K562 (cell line): ENCODE results near the gene MTREX. TPM values are rescaled to one million over a fixed set of nuclear protein-coding genes. Genes with fewer than 3 reads are reported as not detected.

ENCODE experiments used
- ATAC-seq: fragments of 200-7000 bp; cut with Tn5 transposase; 3 replicates; pipeline ENCODE4 v1.9.1; 2020; ENCODE audit warnings: moderate library complexity
- BruUV-seq: library from RNA; stranded (reverse); fragments of 400-500 nt; replicated peaks from 2 replicates; lab custom pipeline; 2021; lab: Mats Ljungman, UMichigan
- CTCF ChIA-PET: fragments of 300-600 bp; formaldehyde crosslinking; extraction: SDS; loops from one replicate; lab custom pipeline; 2021; ENCODE audit warnings: low intra/inter-chr PET ratio; lab: Yijun Ruan, JAX
- POLR2A ChIA-PET: fragments of 300-600, 350-650 bp; sonication (Branson Sonifier 250); formaldehyde crosslinking; extraction: SDS; loops from one replicate; lab custom pipeline; 2021; ENCODE audit warnings: antibody characterized with exemption, inconsistent platforms; lab: Yijun Ruan, JAX
- DNase-seq, 4 experiments: peaks; one replicate each; pipeline versions ENCODE4 v3.0.0 to v3.0.0-alpha.2; 2011 to 2018; ENCODE audit warnings: low spot score in 3 of 4, mixed read lengths in 3 of 4; ENCODE audit errors: extremely low read depth in 1 of 4
- FAIRE-seq: peaks from 2 replicates; lab custom pipeline; 2011; peaks lifted over from hg19 to GRCh38; lab: Jason Lieb, UNC
- H2AFZ ChIP-seq: 2 replicates; pipeline ENCODE4 v1.6.0; 2011; ENCODE audit warnings: low read depth, low read length, control low read depth, inconsistent platforms
- H3K27ac ChIP-seq: fragments of 200-600 bp; 3 replicates; pipeline ENCODE4 v1.8.0; 2011; ENCODE audit warnings: low read depth, mild to moderate bottlenecking, control low read depth, inconsistent platforms, low read length, moderate library complexity, mixed read lengths; ENCODE audit errors: extremely low read depth
- H3K27me3 ChIP-seq, 2 experiments: fragments of 300-600 bp in 1 of 2; 2 replicates in 1 of 2; 3 replicates in 1 of 2; pipeline versions ENCODE4 v1.6.0 to v1.8.0; 2011; ENCODE audit warnings: inconsistent platforms in 2 of 2, low read length in 2 of 2, mild to moderate bottlenecking in 1 of 2, mixed read lengths in 1 of 2, moderate library complexity in 1 of 2; ENCODE audit not compliant: control insufficient read depth in 2 of 2, insufficient read depth in 2 of 2
- H3K36me3 ChIP-seq: fragments of 300-600 bp; 3 replicates; pipeline ENCODE4 v1.8.0; 2011; ENCODE audit warnings: mild to moderate bottlenecking, low read length, inconsistent platforms; ENCODE audit not compliant: control insufficient read depth, insufficient read depth
- H3K4me1 ChIP-seq, 2 experiments: fragments of 200-600 bp in 1 of 2; replicated peaks in 1 of 2; 2 replicates in 1 of 2; 3 replicates in 1 of 2; pipeline versions ENCODE4 v1.5.1 to v1.8.0; 2011; ENCODE audit warnings: inconsistent platforms in 2 of 2, low read length in 2 of 2, mild to moderate bottlenecking in 1 of 2, mixed read lengths in 1 of 2, moderate library complexity in 1 of 2; ENCODE audit not compliant: control insufficient read depth in 2 of 2, insufficient read depth in 2 of 2
- H3K4me2 ChIP-seq: 2 replicates; pipeline ENCODE4 v1.6.1; 2011; ENCODE audit warnings: low read length, control low read depth, inconsistent platforms, mixed read lengths; ENCODE audit not compliant: insufficient read depth
- H3K4me3 ChIP-seq: fragments of 200-600 bp; sonication (generic), shearing (Covaris generic); 2 replicates; pipeline ENCODE4 v1.5.1; 2016; ENCODE audit warnings: control low read depth, inconsistent platforms
- H3K79me2 ChIP-seq: fragments of 200-600 bp; 3 replicates; pipeline ENCODE4 v1.8.0; 2011; ENCODE audit warnings: low read length, inconsistent platforms; ENCODE audit not compliant: control insufficient read depth, insufficient read depth
- H3K9ac ChIP-seq, 2 experiments: 2 replicates each; pipeline versions ENCODE4 v1.6.0 to v1.6.1; 2011; ENCODE audit warnings: low read depth in 2 of 2, low read length in 2 of 2, control low read depth in 1 of 2, inconsistent platforms in 1 of 2, mild to moderate bottlenecking in 1 of 2, mixed read lengths in 1 of 2; ENCODE audit not compliant: insufficient read depth in 1 of 2
- H3K9me1 ChIP-seq: one replicate; pipeline ENCODE4 v1.6.0; 2011; ENCODE audit warnings: inconsistent platforms, mild to moderate bottlenecking, low read length, moderate library complexity; ENCODE audit not compliant: control insufficient read depth, insufficient read depth
- H3K9me3 ChIP-seq: replicated peaks from 2 replicates; pipeline ENCODE4 v1.5.1; 2011; ENCODE audit warnings: low read depth, low read length, inconsistent platforms; ENCODE audit not compliant: control insufficient read depth, insufficient read depth
- H4K20me1 ChIP-seq: replicated peaks from 2 replicates; pipeline ENCODE4 v1.6.1; 2011; ENCODE audit warnings: low read length, inconsistent platforms, mixed read lengths; ENCODE audit not compliant: control insufficient read depth, insufficient read depth
- EGR1 ChIP-seq: fragments of 450-650 bp; conservative IDR thresholded peaks from 2 replicates; pipeline ENCODE4 v1.6.1; 2017; ENCODE audit warnings: mild to moderate bottlenecking
- FUS ChIP-seq: fragments of 200-400 bp; formaldehyde crosslinking; optimal IDR thresholded peaks from 2 replicates; pipeline ENCODE3; 2017; ENCODE audit warnings: low read depth, low read length
- KAT2B ChIP-seq: IDR thresholded peaks from one replicate; pipeline ENCODE4 v1.6.1; 2012; ENCODE audit warnings: low read depth, mild to moderate bottlenecking, control low read depth, inconsistent platforms, low read length, moderate library complexity
- KHSRP ChIP-seq: fragments of 450-650 bp; IDR thresholded peaks from 2 replicates; pipeline ENCODE4 v1.6.1; 2017
- MIER1 ChIP-seq: fragments of 450-650 bp; IDR thresholded peaks from 2 replicates; pipeline ENCODE4 v1.6.1; 2016; ENCODE audit warnings: antibody characterized with exemption, mild to moderate bottlenecking, low read depth
- NR1H2 ChIP-seq: sonication (generic); formaldehyde crosslinking; IDR thresholded peaks from 2 replicates; pipeline ENCODE4 v1.4.0; 2020; ENCODE audit warnings: mild to moderate bottlenecking, missing genetic modification reagents
- NR2C2 ChIP-seq, 2 experiments: fragments of 200-800 bp in 1 of 2; sonication (Bioruptor generic) in 1 of 2; sonication (generic) in 1 of 2; formaldehyde crosslinking in 1 of 2; IDR thresholded peaks; 2 replicates each; pipeline versions ENCODE4 v1.6.1 to v1.8.0; 2016 to 2022; ENCODE audit warnings: mild to moderate bottlenecking in 1 of 2, missing compliant biosample characterization in 1 of 2, missing genetic modification characterization in 1 of 2, missing genetic modification reagents in 1 of 2
- RBM25 ChIP-seq: fragments of 200-400 bp; formaldehyde crosslinking; IDR thresholded peaks from 2 replicates; pipeline ENCODE4 v1.6.1; 2018; ENCODE audit warnings: low read length, low read depth, moderate library complexity; ENCODE audit not compliant: severe bottlenecking
- SMARCA4 ChIP-seq: fragments of 450-650 bp; IDR thresholded peaks from 2 replicates; pipeline ENCODE4 v1.6.1; 2016
- SMARCB1 ChIP-seq: IDR thresholded peaks from 2 replicates; pipeline ENCODE4 v1.6.1; 2011; ENCODE audit warnings: improper control_type of control experiment, low read depth; ENCODE audit not compliant: insufficient read length
- STAT5A ChIP-seq: IDR thresholded peaks from 2 replicates; pipeline ENCODE4 v1.6.1; 2012; ENCODE audit warnings: low read length, inconsistent platforms, borderline replicate concordance
- TCF3 ChIP-seq: sonication (generic); formaldehyde crosslinking; IDR thresholded peaks from 2 replicates; pipeline ENCODE4 v1.4.0; 2020; ENCODE audit warnings: mild to moderate bottlenecking, missing genetic modification reagents
- ZNF174 ChIP-seq: fragments of 250-450 bp; sonication (Bioruptor Pico); IDR thresholded peaks from 2 replicates; pipeline ENCODE4 v1.4.0; 2020; ENCODE audit warnings: mild to moderate bottlenecking
- ZNF23 ChIP-seq: fragments of 250-450 bp; sonication (Bioruptor Pico); IDR thresholded peaks from 2 replicates; pipeline ENCODE4 v1.4.0; 2020; ENCODE audit warnings: mild to moderate bottlenecking
- ZNF354B ChIP-seq: fragments of 250-450 bp; sonication (Bioruptor Pico); IDR thresholded peaks from 2 replicates; pipeline ENCODE4 v1.4.0; 2020
- ZSCAN32 ChIP-seq: fragments of 450-650 bp; formaldehyde crosslinking; IDR thresholded peaks from 2 replicates; pipeline ENCODE4 v1.4.0; 2020; ENCODE audit warnings: mild to moderate bottlenecking, moderate library complexity
- WGBS: fragments of 100-300 bp; shearing (Covaris generic); methylation state at CpG from one replicate; pipeline ENCODE4 v1.1.6; 2016; ENCODE audit warnings: low coverage, mixed read lengths; ENCODE audit not compliant: insufficient coverage; ENCODE audit errors: missing lambda C conversion rate; 5-methylcytosine and 5-hydroxymethylcytosine counted together
- in situ Hi-C: fragments of 300-500 bp; cut with MboI; formaldehyde crosslinking; loops from 4 replicates; pipeline ENCODE4 v1.15.0; 2018; ENCODE audit warnings: inconsistent platforms, mixed read lengths
- intact Hi-C: fragments of 100-400 bp; cut with micrococcal nuclease; formaldehyde crosslinking; loops from 2 replicates; pipeline ENCODE4 v1.14.2; 2022
- polyA plus RNA-seq, 8 experiments: library from polyadenylated mRNA; depleted of rRNA in 4 of 8; stranded (reverse) in 5 of 8; unstranded in 3 of 8; fragments of >200 nt; fragmentation: Nextera tagmentation in 2 of 8; fragmentation: Illumina TruSeq in 1 of 8; extraction: Ambion mirVana in 2 of 8; extraction: Trizol in 1 of 8; gene quantifications; 2 replicates each; pipeline versions ENCODE4 v1.2.1 to v1.2.3, GENCODE V29; 2011 to 2014; ENCODE audit warnings: inconsistent platforms in 1 of 8, missing spikeins in 1 of 8
- total RNA-seq, 7 experiments: library from RNA; depleted of rRNA in 6 of 7; stranded (reverse); fragments of >200 nt in 6 of 7; fragmentation: Illumina TruSeq in 2 of 7; extraction: Trizol in 2 of 7; gene quantifications; 2 replicates each; pipeline versions ENCODE4 v1.2.1 to v1.2.3, GENCODE V29; 2011 to 2021; ENCODE audit warnings: low replicate concordance in 1 of 7
- TF ChIP-seq, protein P1 (sequence below): sonication (generic); formaldehyde crosslinking; IDR thresholded peaks from 2 replicates; pipeline ENCODE4 v1.8.1; 2022; ENCODE audit warnings: missing genetic modification reagents

Gene MTREX
- total and polyA plus RNA-seq, 9 of the 15 experiments (the other 6 are each of a cell fraction or from before 2014, with no cell fraction given): 52.9 to 193 (median 150) TPM

DNA sequence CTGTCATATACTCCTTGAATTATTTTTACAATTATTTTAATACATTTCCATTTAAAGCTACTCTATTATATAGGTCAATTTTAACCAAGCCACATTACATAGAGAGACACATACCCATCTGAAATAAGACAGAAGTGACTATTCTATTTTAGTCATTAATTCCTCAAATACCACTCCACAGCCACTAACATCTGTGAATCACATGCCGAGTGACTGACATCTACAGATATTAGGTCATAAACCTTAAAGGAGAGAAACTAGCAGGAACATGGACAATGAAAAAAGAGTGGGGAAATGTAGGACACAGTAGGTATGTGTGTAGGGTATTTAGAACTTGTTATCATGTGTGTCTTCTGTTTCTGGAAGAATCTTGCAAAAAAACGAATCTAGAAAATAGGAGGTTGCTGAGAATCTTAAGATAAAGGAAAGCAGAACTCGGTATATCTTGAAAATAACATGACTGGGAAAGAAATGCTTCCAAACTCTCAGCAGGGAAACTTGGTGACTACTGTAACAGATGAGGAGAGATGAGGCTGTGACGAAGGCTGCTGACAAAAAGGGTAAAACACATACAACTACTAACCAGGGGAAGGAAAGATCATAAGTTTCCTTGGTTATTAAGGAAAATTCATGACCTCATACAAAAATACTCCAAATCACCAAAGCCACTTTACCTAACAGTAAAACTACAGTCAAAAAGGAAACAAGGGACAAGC lies 142.4 kb downstream of the MTREX start:
- ATAC-seq (no peak), DNase-seq (no peak), FAIRE-seq (no peak)
- 4% methylated on average over 4 of the region's 4 CpGs for WGBS
- Histone ChIP-seq H3K4me2 (no peak overlapping the region), H3K36me3 (no peaks in the 10 kb centered on the region), H4K20me1 (no peaks in the 10 kb centered on the region), H3K9me3 (no peaks in the 10 kb centered on the region), H3K27me3 (peaks cover 4 to 8% of the 10 kb centered on the region in 2 experiments; a peak in 4 of 5 replicates), H2AFZ (no peak overlapping the region), H3K4me3 (no peak overlapping the region), H3K9me1 (no peaks in the 10 kb centered on the region), H3K27ac (no peak overlapping the region), H3K79me2 (no peaks in the 10 kb centered on the region), H3K9ac (no peak overlapping the region), H3K4me1 (no peaks in the 10 kb centered on the region)
- no peak for TF ChIP-seq ZNF23 (CRISPR knock-in tag)
- intact Hi-C loops: no loop called here
- POLR2A ChIA-PET: no interaction called here
- in situ Hi-C loops: no loop called here
- no TSS peak for BruUV-seq
- CTCF ChIA-PET: no interaction called here

DNA sequence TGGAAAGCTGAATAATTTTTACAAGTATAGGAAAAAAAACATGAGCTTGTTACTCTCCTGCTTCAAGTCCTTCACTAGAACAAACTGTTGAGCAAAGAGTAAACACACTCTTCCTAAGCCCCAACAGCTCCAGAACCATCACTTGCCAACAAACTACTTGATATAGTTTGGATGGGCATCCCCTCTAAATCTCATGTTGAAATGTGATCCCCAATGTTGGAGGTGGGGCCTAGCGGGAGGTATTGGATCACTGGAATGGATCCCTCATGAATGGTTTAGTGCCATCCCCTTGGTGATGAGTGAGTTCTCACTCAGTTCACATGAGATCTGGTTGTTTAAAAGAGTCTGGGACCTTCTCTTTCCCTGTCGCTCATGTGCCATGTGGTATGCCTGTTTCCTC lies 144.2 kb downstream of the MTREX start:
- BruUV-seq: no TSS peak
- TF ChIP-seq STAT5A (no peak), ZNF174 (CRISPR knock-in tag) (no peak), ZSCAN32 (CRISPR knock-in tag) (no peak), SMARCA4 (no peak), TCF3 (CRISPR knock-in tag) (no peak), FUS (no peak), NR1H2 (CRISPR knock-in tag) (no peak), MIER1 (no peak), RBM25 (no peak), KHSRP (no peak), KAT2B (no peak), SMARCB1 (no peak), NR2C2 (CRISPR knock-in tag; IDR thresholded peaks at IDR 0.05) (no peak), NR2C2 (tag; IDR thresholded peaks at IDR 0.05) (no peak), EGR1 (no peak), ZNF354B (CRISPR knock-in tag) (no peak)
- TF ChIP-seq, protein P1, sequence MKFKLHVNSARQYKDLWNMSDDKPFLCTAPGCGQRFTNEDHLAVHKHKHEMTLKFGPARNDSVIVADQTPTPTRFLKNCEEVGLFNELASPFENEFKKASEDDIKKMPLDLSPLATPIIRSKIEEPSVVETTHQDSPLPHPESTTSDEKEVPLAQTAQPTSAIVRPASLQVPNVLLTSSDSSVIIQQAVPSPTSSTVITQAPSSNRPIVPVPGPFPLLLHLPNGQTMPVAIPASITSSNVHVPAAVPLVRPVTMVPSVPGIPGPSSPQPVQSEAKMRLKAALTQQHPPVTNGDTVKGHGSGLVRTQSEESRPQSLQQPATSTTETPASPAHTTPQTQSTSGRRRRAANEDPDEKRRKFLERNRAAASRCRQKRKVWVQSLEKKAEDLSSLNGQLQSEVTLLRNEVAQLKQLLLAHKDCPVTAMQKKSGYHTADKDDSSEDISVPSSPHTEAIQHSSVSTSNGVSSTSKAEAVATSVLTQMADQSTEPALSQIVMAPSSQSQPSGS: no peak

More for the DNA sequence above, 144.2 kb downstream of the MTREX start:
- no peak for ATAC-seq
- Histone ChIP-seq H3K9me3 (no peaks in the 10 kb centered on the region), H4K20me1 (no peaks in the 10 kb centered on the region), H3K27ac (no peak overlapping the region), H3K27me3 (peaks cover 4 to 10% of the 10 kb centered on the region in 2 experiments; a peak in 3 of 5 replicates), H3K4me3 (no peak overlapping the region), H3K36me3 (no peaks in the 10 kb centered on the region), H3K4me1 (no peaks in the 10 kb centered on the region), H3K4me2 (no peak overlapping the region), H3K9me1 (no peaks in the 10 kb centered on the region), H2AFZ (no peak overlapping the region), H3K9ac (no peak overlapping the region), H3K79me2 (no peaks in the 10 kb centered on the region)
- ChIA-PET POLR2A (interaction anchor here (1.0 kb wide), 1 partner anchor 12 kb away, joined by 3 read pairs; no protein-coding TSS in a partner anchor), CTCF (no interaction called here)
- DNase-seq: no peak
- 3% methylated on average over 2 of the region's 2 CpGs for WGBS
- in situ Hi-C loops: no loop called here
- no peak for FAIRE-seq
- intact Hi-C loops: no loop called here
